IMR-90 (cell line): ENCODE results near the gene SLC25A21.

ENCODE experiments used
- CEBPB ChIP-seq: IDR thresholded peaks from 2 replicates; pipeline ENCODE4 v1.6.1; 2012; ENCODE audit warnings: low read depth, low read length, improper control_type of control experiment
- CHD1 ChIP-seq: IDR thresholded peaks from 2 replicates; pipeline ENCODE4 v1.6.1; 2012; ENCODE audit warnings: low read depth, low read length, improper control_type of control experiment
- FOS ChIP-seq: fragments of 150-350 bp; IDR thresholded peaks from 2 replicates; pipeline ENCODE4 v1.6.1; 2016; ENCODE audit warnings: low read depth, low read length
- MAZ ChIP-seq: IDR thresholded peaks from 2 replicates; pipeline ENCODE4 v1.6.1; 2012; ENCODE audit warnings: low read depth, mild to moderate bottlenecking, low read length, improper control_type of control experiment, moderate library complexity, borderline replicate concordance
- MXI1 ChIP-seq: IDR thresholded peaks from 2 replicates; pipeline ENCODE4 v1.6.1; 2012; ENCODE audit warnings: low read depth, mild to moderate bottlenecking, low read length, moderate library complexity, borderline replicate concordance
- POLR2A ChIP-seq: IDR thresholded peaks from 2 replicates; pipeline ENCODE4 v1.6.1; 2012; ENCODE audit warnings: mild to moderate bottlenecking, low read depth, low read length
- RAD21 ChIP-seq: IDR thresholded peaks from 2 replicates; pipeline ENCODE4 v1.6.1; 2012; ENCODE audit warnings: low read length, improper control_type of control experiment
- TF ChIP-seq, protein P1 (sequence below): conservative IDR thresholded peaks from 2 replicates; pipeline ENCODE4 v1.5.1; 2012; ENCODE audit warnings: mild to moderate bottlenecking, low read depth, low read length, improper control_type of control experiment
- TF ChIP-seq, protein P2 (sequence below): fragments of 150-350 bp; IDR thresholded peaks from 2 replicates; pipeline ENCODE4 v1.6.1; 2017; ENCODE audit warnings: mild to moderate bottlenecking, antibody characterized with exemption, low read length, low read depth

DNA sequence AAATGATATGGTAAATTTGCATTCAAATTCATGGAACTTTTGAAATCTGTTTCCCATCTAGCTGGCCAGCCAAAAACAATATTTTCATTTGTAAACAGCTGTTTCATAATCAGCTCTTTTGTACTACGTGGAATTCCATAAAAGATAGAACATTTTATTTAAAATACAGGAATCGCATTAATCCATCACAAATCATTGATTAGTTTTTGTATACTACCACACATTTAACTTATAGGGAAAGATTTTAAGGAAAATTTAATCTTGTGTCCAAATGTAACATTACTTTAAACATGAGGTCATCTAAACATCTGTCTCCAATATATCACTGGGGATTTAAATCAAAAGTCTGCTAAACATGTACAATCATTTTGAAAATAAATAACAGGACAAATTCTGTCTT is 33.5 kb downstream of the SLC25A21 start:
- no peak for TF ChIP-seq POLR2A
- no peak for TF ChIP-seq FOS
- TF ChIP-seq, protein P1, sequence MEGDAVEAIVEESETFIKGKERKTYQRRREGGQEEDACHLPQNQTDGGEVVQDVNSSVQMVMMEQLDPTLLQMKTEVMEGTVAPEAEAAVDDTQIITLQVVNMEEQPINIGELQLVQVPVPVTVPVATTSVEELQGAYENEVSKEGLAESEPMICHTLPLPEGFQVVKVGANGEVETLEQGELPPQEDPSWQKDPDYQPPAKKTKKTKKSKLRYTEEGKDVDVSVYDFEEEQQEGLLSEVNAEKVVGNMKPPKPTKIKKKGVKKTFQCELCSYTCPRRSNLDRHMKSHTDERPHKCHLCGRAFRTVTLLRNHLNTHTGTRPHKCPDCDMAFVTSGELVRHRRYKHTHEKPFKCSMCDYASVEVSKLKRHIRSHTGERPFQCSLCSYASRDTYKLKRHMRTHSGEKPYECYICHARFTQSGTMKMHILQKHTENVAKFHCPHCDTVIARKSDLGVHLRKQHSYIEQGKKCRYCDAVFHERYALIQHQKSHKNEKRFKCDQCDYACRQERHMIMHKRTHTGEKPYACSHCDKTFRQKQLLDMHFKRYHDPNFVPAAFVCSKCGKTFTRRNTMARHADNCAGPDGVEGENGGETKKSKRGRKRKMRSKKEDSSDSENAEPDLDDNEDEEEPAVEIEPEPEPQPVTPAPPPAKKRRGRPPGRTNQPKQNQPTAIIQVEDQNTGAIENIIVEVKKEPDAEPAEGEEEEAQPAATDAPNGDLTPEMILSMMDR, result no peak
- TF ChIP-seq, protein P2, sequence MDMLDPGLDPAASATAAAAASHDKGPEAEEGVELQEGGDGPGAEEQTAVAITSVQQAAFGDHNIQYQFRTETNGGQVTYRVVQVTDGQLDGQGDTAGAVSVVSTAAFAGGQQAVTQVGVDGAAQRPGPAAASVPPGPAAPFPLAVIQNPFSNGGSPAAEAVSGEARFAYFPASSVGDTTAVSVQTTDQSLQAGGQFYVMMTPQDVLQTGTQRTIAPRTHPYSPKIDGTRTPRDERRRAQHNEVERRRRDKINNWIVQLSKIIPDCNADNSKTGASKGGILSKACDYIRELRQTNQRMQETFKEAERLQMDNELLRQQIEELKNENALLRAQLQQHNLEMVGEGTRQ, result no peak
- TF ChIP-seq RAD21, result no peak
- no peak for TF ChIP-seq CEBPB
- no peak for TF ChIP-seq MXI1
- no peak for TF ChIP-seq CHD1
- TF ChIP-seq MAZ, result no peak
